LNCAP (cell line): ENCODE results near the gene DOCK2.

ENCODE experiments used
- TF ChIP-seq, protein P1 (sequence below): fragments of 450-650 bp; IDR thresholded peaks from 2 replicates; pipeline ENCODE4 v1.5.1; 2017; ENCODE audit warnings: mild to moderate bottlenecking

The DOCK2 gene

DNA sequence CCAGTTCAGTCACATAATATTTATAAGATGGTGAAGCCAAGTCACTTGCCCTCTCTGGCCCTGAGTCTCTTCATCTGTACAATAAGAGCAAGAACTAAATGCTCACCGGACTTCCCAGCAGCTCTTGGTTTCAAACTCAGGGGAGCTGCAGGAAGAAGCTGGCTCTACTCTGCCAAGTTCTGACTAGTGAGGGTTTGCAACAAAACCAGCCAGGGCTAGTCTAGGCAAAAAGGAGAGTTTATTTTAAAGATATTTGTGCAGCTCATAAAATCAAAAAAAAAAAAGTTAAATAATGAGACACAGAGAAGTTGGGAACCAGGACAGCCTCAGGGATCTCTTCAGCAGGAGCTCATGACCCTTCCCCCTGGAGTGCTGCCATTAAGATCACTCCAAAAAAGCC, 107.3 kb downstream of the DOCK2 start:
- TF ChIP-seq, protein P1, sequence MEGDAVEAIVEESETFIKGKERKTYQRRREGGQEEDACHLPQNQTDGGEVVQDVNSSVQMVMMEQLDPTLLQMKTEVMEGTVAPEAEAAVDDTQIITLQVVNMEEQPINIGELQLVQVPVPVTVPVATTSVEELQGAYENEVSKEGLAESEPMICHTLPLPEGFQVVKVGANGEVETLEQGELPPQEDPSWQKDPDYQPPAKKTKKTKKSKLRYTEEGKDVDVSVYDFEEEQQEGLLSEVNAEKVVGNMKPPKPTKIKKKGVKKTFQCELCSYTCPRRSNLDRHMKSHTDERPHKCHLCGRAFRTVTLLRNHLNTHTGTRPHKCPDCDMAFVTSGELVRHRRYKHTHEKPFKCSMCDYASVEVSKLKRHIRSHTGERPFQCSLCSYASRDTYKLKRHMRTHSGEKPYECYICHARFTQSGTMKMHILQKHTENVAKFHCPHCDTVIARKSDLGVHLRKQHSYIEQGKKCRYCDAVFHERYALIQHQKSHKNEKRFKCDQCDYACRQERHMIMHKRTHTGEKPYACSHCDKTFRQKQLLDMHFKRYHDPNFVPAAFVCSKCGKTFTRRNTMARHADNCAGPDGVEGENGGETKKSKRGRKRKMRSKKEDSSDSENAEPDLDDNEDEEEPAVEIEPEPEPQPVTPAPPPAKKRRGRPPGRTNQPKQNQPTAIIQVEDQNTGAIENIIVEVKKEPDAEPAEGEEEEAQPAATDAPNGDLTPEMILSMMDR: no peak

DNA sequence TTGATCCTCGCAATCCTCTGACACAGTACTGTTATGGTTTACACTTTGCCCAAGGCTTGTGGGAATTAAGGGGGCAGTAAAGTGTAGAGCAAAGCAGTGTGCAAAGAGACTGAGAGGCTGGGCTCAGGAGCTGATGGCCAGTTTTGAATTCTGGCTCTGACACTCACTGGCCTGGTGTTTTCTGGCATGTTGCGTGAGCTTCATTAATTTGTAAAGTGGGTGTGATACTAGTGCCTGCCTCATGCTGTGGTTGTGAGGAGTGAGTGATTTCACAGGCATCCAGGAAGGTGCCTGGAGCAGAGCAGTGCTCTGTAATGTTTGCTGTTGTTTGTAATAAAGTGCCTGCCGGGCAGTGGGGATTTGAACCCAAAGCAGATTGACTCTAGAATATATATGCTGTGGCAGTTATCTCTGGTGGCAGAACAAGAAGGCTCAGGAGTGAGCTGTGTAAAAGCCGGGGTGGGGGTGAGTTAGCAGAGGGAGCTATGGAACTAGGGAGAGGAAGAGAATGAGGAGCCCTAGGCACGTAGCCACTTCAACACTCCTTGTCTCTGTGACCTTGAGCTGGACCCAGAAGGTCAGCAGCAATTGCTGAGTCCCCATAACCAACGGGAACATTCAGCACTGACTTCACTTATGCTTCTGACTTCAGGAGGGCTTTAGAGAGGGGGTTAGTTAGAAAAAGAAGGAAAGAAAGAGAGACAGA, 108.5 kb downstream of the DOCK2 start:
- TF ChIP-seq, protein P1: no peak

DNA sequence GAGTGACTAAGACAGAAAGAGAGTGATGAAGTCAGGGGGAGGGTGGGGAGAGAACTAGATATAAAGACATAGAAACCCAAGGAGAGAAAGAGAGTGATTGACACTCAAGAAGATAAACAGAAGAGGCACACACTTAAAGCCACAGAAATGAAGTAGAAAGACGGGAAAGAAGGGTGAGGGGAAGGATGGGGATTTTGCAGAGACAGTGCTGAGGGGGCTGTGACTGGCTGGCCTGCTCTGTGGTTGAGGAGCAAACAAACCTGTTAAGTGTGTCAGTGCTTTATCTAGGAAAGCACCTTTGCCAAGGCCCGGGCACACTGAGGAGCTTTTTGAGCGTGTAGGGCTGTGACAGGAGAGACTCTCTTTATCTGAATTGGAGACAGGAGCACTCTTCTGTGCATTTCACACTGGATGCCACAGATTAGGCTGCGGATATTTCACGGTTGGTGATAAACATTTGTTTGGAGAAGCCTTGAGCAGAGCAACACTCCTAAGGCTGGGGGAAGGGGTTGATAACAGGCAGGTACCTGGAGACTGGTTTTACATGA, 109.1 kb downstream of the DOCK2 start:
- TF ChIP-seq, protein P1: no peak

DNA sequence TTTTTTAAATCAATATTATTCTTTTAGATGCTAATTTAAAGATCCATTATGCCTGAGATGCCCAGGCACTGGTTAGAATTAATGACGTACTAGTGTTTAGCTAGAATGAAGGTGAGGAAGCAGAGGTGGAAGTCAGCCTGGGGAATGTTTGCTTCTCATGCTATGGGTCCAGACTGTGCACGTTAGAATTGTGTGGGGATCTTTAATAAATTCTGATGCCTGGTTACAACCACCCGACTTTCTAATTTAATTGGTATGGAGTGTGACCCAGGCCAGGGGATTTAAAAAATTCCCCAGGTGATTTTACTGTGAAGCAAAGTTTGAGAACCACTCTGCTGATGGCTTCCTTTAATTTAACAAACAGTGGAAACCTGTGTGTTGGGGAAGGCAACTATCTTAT, 111.1 kb downstream of the DOCK2 start:
- TF ChIP-seq, protein P1: no peak

DNA sequence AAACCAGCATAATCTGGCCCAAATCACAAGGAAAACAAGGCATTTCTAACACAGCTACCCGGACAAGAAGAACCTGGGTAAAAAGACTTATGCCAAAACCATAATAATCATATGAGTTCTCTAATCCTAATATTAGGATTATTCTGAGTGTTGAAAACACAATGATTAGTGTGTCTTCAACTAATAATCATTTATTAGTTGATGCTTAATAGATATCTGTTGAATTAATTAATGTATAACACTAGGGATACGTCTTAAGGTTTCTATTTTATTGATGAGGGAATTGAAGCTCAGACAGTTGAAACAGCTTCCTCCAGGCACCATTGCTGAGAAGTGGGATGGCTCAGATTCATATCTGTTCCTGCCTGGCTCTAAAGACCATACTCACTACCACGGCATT, 112.2 kb downstream of the DOCK2 start:
- TF ChIP-seq, protein P1: no peak

DNA sequence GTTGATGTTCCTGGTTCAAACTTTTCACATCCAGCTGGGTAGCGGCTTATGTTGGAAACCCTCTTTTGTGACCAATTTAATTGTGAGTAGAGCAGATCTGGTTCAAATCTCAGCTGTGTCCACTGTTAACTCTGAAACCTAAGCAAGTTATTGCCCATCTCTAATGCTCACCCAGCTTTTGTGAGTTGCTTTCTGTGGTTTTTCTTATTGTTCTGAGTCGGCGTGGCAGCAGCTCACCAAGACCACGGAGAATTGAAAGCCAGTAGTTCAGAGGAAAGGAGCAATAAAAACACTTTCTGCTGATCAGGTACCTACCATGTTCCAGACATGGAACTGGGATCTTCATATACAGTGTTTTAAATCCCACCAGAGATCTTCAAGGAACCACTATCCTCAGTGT, 114.4 kb downstream of the DOCK2 start:
- TF ChIP-seq, protein P1: no peak

DNA sequence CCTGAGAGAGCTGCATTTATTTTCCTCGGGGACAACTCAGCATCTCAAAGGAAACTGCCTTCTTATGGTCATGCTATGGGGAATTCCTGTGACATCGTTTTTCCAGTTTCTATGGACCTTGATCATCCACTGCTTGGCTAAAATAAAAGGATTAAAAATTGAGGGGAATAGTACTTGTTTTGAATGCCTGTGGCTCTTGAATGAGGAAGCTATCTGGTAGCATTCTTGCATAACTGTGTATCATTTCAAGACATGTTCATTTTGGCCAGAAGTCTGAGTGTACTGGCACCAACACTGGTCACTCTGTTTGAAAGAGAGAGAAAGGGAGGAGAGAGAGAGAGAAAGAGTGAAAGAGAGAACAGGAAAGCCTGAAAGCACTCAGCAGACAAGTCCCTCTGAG, 116.7 kb downstream of the DOCK2 start:
- TF ChIP-seq, protein P1: no peak

DNA sequence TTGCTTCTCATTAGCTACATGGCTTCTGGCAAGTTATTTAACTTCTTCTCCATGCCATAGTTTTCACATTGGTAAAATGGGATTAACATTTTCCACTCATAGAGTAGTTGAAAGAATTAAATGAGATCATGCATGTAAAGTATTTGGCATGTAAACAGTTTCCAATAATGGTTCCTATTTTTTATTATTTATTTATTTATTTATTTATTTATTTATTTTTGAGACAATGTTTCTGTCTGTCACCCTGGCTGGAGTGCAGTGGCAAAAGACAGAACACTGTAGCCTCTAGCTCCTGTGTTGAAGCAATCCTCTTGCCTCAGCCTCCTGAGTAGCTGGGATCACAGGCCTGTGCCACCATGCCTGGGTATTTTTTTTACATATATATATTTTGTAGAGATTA, 117.7 kb downstream of the DOCK2 start:
- TF ChIP-seq, protein P1: no peak
